HG02970 (cell line): ENCODE data around the gene ADAMTS14.
"Not testable (repeated sequence)": the region's sequence is repeated elsewhere in the genome, so short reads cannot be mapped to it uniquely, and the experiment has no call there.

ENCODE experiments used
- ATAC-seq: cut with Tn5 transposase; IDR thresholded peaks from one replicate; pipeline ENCODE4 v1.9.1; 2021; ENCODE audit warnings: mild to moderate bottlenecking, moderate library complexity, moderate number of reproducible peaks; ENCODE audit not compliant: unreplicated experiment, low FRiP score

The ADAMTS14 gene

GRCh38 chr10:70765794-70766594, 93.7 kb downstream of the ADAMTS14 start:
- no peak for ATAC-seq

DNA sequence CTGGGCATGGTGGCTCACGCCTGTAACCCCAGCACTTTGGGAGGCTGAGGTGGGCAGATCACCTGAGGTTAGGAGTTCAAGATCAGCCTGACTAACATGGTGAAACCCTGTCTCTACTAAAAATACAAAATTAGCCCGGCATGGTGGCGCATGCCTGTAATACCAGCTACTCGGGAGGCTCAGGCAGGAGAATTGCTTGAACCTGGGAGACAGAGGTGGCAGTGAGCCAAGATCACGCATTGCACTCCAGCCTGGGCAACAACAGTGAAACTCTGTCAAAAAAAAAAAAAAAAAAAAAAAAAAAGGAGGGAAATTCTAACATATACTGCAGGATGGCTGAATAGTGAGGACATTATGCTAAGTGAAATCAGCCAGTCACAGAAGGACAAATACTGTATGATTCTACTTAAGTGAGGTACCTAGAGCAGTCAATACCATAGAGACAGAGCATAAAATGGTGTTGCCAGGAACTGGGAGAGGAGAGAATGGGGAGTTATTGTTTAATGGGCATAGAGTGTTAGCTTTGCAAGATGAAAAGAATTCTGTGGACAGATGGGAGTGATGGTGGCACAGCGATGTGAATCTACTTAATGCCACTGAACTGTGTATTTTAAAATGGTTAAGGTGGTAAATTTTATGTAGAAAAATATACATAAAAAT, 95.8 kb downstream of the ADAMTS14 start:
- ATAC-seq = not testable (repeated sequence)

- no peak for ATAC-seq
These were observed 96.8 kb downstream of the ADAMTS14 start for GRCh38 chr10:70769121-70769520.

DNA sequence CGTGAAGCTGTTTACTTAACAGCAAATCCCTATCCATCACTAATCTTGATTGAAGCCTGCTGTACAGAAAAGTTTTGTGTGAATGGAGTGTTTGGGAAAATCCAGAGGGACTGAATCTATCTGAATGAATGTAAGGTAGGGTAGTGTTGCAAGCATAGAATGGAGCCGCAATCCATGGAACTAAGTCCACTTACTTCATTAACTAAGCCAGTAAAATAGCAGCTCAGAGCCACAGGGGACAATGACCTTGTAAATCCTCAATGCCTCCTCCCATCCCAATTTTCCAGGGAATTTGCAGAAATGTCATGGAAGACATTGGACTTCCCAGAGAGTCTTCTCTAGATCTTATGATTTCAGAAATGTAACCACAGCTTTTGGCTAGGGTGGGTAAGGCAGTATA, 97.7 kb downstream of the ADAMTS14 start:
- ATAC-seq = no peak

GRCh38 chr10:70770516-70770915, 98.2 kb downstream of the ADAMTS14 start:
- ATAC-seq = not testable (repeated sequence)

- no peak for ATAC-seq
These were observed 99.2 kb downstream of the ADAMTS14 start for GRCh38 chr10:70771311-70772194.

- ATAC-seq = no peak
These were observed 100.3 kb downstream of the ADAMTS14 start for GRCh38 chr10:70772627-70773026.

GRCh38 chr10:70773461-70773860, 101.2 kb downstream of the ADAMTS14 start:
- ATAC-seq = no peak

DNA sequence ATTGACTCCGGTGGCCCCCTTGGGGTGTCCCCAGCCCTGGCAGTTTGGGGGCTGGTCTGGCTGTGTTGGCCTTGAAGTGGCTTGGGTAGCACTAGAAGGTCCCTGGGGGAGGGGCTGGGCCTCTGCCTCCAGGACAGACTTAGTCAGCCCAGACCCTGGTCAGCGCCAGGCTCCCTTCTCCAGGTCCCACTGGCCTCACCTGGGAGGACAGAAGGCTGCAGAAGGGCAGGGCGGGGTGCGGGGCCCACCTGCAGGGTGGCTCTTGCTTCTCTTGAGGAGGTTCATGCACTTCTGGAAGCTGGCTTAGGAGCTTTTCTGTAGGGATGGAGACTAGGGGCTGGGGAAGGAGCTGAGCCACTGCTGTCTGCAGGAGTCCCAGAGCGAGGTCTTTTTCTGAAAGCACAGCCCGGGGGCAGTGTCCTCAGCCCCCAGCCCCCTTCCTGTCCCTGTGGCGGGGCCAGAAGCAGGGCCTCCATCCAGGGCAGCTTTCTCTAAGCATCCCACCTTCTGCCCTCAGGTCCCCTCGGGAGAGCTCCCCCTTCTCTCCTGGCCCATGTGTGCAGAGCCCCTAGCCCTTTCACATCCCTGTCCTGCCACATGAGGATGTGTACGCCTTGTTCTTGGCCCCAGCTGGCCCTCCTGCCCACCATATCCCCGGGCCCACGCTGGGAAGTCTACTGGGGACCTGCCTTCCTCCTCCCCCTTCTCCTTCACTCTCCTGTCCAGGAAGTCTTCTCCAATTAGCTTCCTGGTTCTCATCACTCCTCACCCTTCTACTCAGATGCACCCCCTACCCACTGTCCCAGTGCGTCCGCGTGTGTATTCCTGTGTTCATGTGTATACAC, 101.9 kb downstream of the ADAMTS14 start:
- ATAC-seq = no peak

GRCh38 chr10:70774810-70775678, 102.7 kb downstream of the ADAMTS14 start:
- ATAC-seq = no peak

- ATAC-seq = no peak
These were observed 103.6 kb downstream of the ADAMTS14 start for GRCh38 chr10:70775679-70776454.

- no peak for ATAC-seq
These were observed 104.2 kb downstream of the ADAMTS14 start for GRCh38 chr10:70776455-70777005.

GRCh38 chr10:70777063-70777875, 105.0 kb downstream of the ADAMTS14 start:
- ATAC-seq = no peak

DNA sequence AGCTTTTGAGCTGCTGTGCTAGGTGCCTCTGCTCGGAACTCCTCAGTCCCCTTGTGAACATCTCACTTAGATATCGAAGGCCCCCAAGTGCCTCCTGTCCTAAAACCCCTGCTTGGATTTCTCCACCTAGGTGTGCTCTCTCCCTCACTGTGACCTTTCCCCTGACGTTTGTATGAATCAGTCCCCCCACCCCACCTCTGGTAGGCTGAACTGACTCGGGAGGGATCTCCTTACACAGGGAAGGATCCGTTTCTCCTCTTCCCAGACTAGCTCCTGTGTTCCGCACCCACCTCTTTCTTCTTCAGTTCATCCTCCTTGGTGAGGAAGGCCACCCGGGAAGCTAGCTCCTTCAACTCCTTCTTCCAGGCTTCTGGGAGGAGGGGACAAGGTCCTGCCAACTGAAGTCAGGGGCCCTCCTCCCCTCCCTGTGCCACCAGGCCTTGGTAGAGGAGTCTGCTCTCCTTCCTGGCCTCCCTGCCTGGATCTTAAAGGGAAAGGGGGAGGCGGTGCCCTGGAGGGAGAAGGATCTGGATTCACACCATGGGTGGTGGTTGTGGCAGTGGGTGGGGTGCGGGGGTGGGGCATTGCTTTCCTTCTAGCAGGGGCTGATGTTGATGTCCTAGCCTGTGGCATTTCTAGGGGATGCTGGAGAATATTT, 106.1 kb downstream of the ADAMTS14 start:
- ATAC-seq = no peak

DNA sequence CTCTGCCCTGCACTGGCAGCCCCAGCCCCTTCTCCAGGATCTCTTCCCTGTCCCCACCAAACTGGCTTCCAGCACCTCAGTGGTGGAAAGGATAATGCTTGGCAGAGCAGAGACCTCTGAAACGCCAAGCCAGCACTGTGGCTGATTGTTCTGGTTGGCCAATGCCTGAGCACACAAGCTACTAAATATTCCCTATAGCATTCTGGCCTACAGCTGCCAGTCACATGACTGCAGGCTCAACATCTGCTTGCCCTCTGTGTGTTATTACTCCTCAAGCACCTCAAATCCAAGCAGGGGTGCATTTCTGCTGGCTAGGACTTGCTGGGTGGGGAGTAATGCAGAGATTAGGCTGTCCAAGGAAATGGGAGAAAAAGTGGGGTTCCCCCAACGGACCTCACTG, 106.8 kb downstream of the ADAMTS14 start:
- ATAC-seq = no peak

- ATAC-seq = no peak
These were observed 107.4 kb downstream of the ADAMTS14 start for GRCh38 chr10:70779511-70780369.
